ENCODE measurements around the gene HDAC3.
A peak's percentile ranks its signal among the peaks of the same experiment; 100 is the strongest.
"Not testable (repeated sequence)": the region's sequence is repeated elsewhere in the genome, so short reads cannot be mapped to it uniquely, and the experiment has no call there.

HDAC3 gene

GRCh38 chr5:141633871-141634561, 2.6 kb downstream of the HDAC3 start:
- DNase-seq, result no peak

GRCh38 chr5:141632650-141633049, 4.0 kb downstream of the HDAC3 start:
- DNase-seq, result no peak

GRCh38 chr5:141630570-141631140, 6.0 kb downstream of the HDAC3 start:
- no peak for DNase-seq

GRCh38 chr5:141628175-141628788, 8.4 kb downstream of the HDAC3 start:
- no peak for DNase-seq

- no peak for DNase-seq
Measured at GRCh38 chr5:141623611-141624010, 13.0 kb downstream of the HDAC3 start.

GRCh38 chr5:141623186-141623585, 13.5 kb downstream of the HDAC3 start:
- DNase-seq, result no peak

- peak; percentile 97 for DNase-seq
Measured at GRCh38 chr5:141618804-141619554, 17.7 kb downstream of the HDAC3 start, which contains the start of gene DIAPH1. Gene DIAPH1, minus strand, starts transcription at chr5:141619000. Its CDS starts 86 bp downstream, at chr5:141618914.

- DNase-seq, result peak; percentile 60
Measured at GRCh38 chr5:141618030-141618803, 18.4 kb downstream of the HDAC3 start.

GRCh38 chr5:141617682-141618029, 19.0 kb downstream of the HDAC3 start:
- no peak for DNase-seq

GRCh38 chr5:141617128-141617527, 19.5 kb downstream of the HDAC3 start:
- DNase-seq, result no peak

- DNase-seq, result no peak
Measured at GRCh38 chr5:141615991-141616720, 20.5 kb downstream of the HDAC3 start.

GRCh38 chr5:141613344-141613743, 23.3 kb downstream of the HDAC3 start:
- no peak for DNase-seq

GRCh38 chr5:141611289-141611688, 25.4 kb downstream of the HDAC3 start:
- DNase-seq, result no peak

- not testable (repeated sequence) for DNase-seq
Measured at GRCh38 chr5:141609921-141610320, 26.7 kb downstream of the HDAC3 start.

GRCh38 chr5:141609044-141609443, 27.6 kb downstream of the HDAC3 start:
- no peak for DNase-seq

- DNase-seq, result no peak
Measured at GRCh38 chr5:141608557-141608956, 28.1 kb downstream of the HDAC3 start.

- DNase-seq, result no peak
Measured at GRCh38 chr5:141608046-141608445, 28.6 kb downstream of the HDAC3 start.

- peak; percentile 57 for DNase-seq
Measured at GRCh38 chr5:141605523-141606277, 30.9 kb downstream of the HDAC3 start.

- no peak for DNase-seq
Measured at GRCh38 chr5:141603923-141604717, 32.5 kb downstream of the HDAC3 start.

GRCh38 chr5:141602606-141603005, 34.0 kb downstream of the HDAC3 start:
- DNase-seq, result no peak

All from activated T-cell treated with anti-CD3 and anti-CD28 coated beads, Interleukin-2, amount 50 U/mL, for 1 hour (primary cell).